ENCODE measurements around the gene CSF2. TPM values are rescaled to one million over a fixed set of nuclear protein-coding genes. Genes with fewer than 3 reads are reported as not detected.

The CSF2 gene
- total RNA-seq, 1 experiment from 2014 or later, result not detected

DNA sequence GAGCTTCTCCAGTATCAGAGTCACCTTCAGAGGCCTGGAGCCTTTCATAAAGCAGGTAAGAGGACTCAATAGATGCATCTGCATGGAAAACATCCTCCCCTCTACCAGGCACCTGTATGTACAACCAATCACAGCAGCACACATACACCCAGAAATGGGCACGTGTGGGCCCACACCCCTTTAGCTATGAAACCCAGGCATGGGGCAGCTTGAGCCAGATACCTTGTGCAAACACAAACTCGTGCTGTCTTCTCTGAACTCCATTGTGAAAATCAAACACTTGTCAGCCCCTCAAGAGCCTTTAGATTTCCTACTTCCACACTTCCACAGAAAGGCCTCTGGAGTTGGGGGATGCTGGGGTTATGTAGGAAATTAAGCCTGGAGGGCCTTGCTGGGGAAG is 1.1 kb upstream of the CSF2 start:
- BruUV-seq (replicated peaks), result no TSS peak
- TF ChIP-seq SIN3A (IDR thresholded peaks at IDR 0.05; ENCODE audit: borderline replicate concordance, insufficient read depth, low read depth, low read length) (no peak), POLR2AphosphoS5 (IDR thresholded peaks at IDR 0.05; ENCODE audit: low read depth, low read length) (no peak)
- TF ChIP-seq, protein P1, sequence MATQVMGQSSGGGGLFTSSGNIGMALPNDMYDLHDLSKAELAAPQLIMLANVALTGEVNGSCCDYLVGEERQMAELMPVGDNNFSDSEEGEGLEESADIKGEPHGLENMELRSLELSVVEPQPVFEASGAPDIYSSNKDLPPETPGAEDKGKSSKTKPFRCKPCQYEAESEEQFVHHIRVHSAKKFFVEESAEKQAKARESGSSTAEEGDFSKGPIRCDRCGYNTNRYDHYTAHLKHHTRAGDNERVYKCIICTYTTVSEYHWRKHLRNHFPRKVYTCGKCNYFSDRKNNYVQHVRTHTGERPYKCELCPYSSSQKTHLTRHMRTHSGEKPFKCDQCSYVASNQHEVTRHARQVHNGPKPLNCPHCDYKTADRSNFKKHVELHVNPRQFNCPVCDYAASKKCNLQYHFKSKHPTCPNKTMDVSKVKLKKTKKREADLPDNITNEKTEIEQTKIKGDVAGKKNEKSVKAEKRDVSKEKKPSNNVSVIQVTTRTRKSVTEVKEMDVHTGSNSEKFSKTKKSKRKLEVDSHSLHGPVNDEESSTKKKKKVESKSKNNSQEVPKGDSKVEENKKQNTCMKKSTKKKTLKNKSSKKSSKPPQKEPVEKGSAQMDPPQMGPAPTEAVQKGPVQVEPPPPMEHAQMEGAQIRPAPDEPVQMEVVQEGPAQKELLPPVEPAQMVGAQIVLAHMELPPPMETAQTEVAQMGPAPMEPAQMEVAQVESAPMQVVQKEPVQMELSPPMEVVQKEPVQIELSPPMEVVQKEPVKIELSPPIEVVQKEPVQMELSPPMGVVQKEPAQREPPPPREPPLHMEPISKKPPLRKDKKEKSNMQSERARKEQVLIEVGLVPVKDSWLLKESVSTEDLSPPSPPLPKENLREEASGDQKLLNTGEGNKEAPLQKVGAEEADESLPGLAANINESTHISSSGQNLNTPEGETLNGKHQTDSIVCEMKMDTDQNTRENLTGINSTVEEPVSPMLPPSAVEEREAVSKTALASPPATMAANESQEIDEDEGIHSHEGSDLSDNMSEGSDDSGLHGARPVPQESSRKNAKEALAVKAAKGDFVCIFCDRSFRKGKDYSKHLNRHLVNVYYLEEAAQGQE (IDR thresholded peaks at IDR 0.05; ENCODE audit: insufficient read depth in 1 of 2, low read depth in 2 of 2, low read length in 1 of 2), result no peak
- Histone ChIP-seq H3K36me3 (ENCODE audit: control insufficient read depth, insufficient read depth, low read length) (no peaks in the 10 kb centered on the region), H3K4me3 (ENCODE audit: low read depth in 2 of 2, low read length in 2 of 2) (no peak overlapping the region), H3K27me3 (ENCODE audit: control insufficient read depth, insufficient read depth, low read length) (no peaks in the 10 kb centered on the region), H3K4me1 (ENCODE audit: control insufficient read depth, insufficient read depth, low read length) (peaks cover 3% of the 10 kb centered on the region; the same call in 1 of the 2 replicates), H3K27ac (ENCODE audit: low read length) (no peak overlapping the region), H3K9me3 (ENCODE audit: control insufficient read depth, insufficient read depth, low read depth, low read length) (no peaks in the 10 kb centered on the region)
- in situ Hi-C loops (cut with HindIII; ENCODE audit: low pct_unique_long_range_greater_than_20kb, low sequenced_read_pairs) (no loop called here), intact Hi-C loops (cut with micrococcal nuclease; ENCODE audit: unreplicated experiment) (no loop called here)
- no peak for DNase-seq (ENCODE audit: low read depth, low spot score)
- ATAC-seq, result no peak
- CTCF ChIA-PET, result no interaction called here
- POLR2A ChIA-PET, result interaction anchor here (0.6 kb wide), 1 partner anchor 171 kb away, joined by 5 read pairs; no protein-coding TSS in a partner anchor

DNA sequence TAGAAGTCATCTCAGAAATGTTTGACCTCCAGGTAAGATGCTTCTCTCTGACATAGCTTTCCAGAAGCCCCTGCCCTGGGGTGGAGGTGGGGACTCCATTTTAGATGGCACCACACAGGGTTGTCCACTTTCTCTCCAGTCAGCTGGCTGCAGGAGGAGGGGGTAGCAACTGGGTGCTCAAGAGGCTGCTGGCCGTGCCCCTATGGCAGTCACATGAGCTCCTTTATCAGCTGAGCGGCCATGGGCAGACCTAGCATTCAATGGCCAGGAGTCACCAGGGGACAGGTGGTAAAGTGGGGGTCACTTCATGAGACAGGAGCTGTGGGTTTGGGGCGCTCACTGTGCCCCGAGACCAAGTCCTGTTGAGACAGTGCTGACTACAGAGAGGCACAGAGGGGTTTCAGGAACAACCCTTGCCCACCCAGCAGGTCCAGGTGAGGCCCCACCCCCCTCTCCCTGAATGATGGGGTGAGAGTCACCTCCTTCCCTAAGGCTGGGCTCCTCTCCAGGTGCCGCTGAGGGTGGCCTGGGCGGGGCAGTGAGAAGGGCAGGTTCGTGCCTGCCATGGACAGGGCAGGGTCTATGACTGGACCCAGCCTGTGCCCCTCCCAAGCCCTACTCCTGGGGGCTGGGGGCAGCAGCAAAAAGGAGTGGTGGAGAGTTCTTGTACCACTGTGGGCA is 642 bp downstream of the CSF2 start:
- H3K4me3 ChIP-seq (ENCODE audit: low read depth in 2 of 2, low read length in 2 of 2), result no peak overlapping the region
- ChIA-PET CTCF (interaction anchor here (0.6 kb wide), 2 partner anchors 116 to 265 kb away, joined by 4 to 7 read pairs; no protein-coding TSS in a partner anchor), POLR2A (no interaction called here)
- peaks cover 3% of the 10 kb centered on the region; the same call in 1 of the 2 replicates for H3K4me1 ChIP-seq (ENCODE audit: control insufficient read depth, insufficient read depth, low read length)
- intact Hi-C loops (cut with micrococcal nuclease; ENCODE audit: unreplicated experiment), result no loop called here
- no peak for DNase-seq (ENCODE audit: low read depth, low spot score)
- H3K27me3 ChIP-seq (ENCODE audit: control insufficient read depth, insufficient read depth, low read length), result no peaks in the 10 kb centered on the region
- TF ChIP-seq TCF7L2 (IDR thresholded peaks at IDR 0.05; ENCODE audit: low read depth, low read length), result no peak
- TF ChIP-seq, protein P2, sequence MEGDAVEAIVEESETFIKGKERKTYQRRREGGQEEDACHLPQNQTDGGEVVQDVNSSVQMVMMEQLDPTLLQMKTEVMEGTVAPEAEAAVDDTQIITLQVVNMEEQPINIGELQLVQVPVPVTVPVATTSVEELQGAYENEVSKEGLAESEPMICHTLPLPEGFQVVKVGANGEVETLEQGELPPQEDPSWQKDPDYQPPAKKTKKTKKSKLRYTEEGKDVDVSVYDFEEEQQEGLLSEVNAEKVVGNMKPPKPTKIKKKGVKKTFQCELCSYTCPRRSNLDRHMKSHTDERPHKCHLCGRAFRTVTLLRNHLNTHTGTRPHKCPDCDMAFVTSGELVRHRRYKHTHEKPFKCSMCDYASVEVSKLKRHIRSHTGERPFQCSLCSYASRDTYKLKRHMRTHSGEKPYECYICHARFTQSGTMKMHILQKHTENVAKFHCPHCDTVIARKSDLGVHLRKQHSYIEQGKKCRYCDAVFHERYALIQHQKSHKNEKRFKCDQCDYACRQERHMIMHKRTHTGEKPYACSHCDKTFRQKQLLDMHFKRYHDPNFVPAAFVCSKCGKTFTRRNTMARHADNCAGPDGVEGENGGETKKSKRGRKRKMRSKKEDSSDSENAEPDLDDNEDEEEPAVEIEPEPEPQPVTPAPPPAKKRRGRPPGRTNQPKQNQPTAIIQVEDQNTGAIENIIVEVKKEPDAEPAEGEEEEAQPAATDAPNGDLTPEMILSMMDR (IDR thresholded peaks at IDR 0.05), result no peak
- TF ChIP-seq SIN3A (IDR thresholded peaks at IDR 0.05; ENCODE audit: borderline replicate concordance, insufficient read depth, low read depth, low read length), result no peak
- TF ChIP-seq POLR2AphosphoS5 (IDR thresholded peaks at IDR 0.05; ENCODE audit: low read depth, low read length), result no peak
- TF ChIP-seq, protein P1 (IDR thresholded peaks at IDR 0.05; ENCODE audit: insufficient read depth in 1 of 2, low read depth in 2 of 2, low read length in 1 of 2), result no peak
- H3K36me3 ChIP-seq (ENCODE audit: control insufficient read depth, insufficient read depth, low read length), result no peaks in the 10 kb centered on the region
- H3K9me3 ChIP-seq (ENCODE audit: control insufficient read depth, insufficient read depth, low read depth, low read length), result no peaks in the 10 kb centered on the region
- in situ Hi-C loops (cut with HindIII; ENCODE audit: low pct_unique_long_range_greater_than_20kb, low sequenced_read_pairs), result no loop called here
- H3K27ac ChIP-seq (ENCODE audit: low read length), result no peak overlapping the region
- BruUV-seq (replicated peaks), result no TSS peak
- no peak for ATAC-seq

All from Panc1 (cell line).